B cell (primary cell): ENCODE data around the gene FOXN1. TPM values are rescaled to one million over a fixed set of nuclear protein-coding genes. Genes with fewer than 3 reads are reported as not detected.

ENCODE experiments used
- ATAC-seq: fragments of 200-7000 bp; cut with Tn5 transposase; one replicate; pipeline ENCODE4 v1.10.0; 2021; ENCODE audit warnings: low read depth, mild to moderate bottlenecking, moderate number of reproducible peaks, moderate library complexity
- CTCF ChIA-PET: fragments of 350-600 bp; sonication (Branson Sonifier 250); formaldehyde crosslinking; loops from one replicate; lab custom pipeline; 2021; ENCODE audit warnings: antibody characterized with exemption, inconsistent platforms; lab: Charles Lee
- POLR2A ChIA-PET: fragments of 350-600 bp; sonication (Branson Sonifier 250); formaldehyde crosslinking; loops from one replicate; lab custom pipeline; 2021; ENCODE audit warnings: antibody characterized with exemption; lab: Charles Lee
- DNase-seq: peaks from one replicate; pipeline ENCODE4 v3.0.0; 2013
- H2AFZ ChIP-seq: 2 replicates; pipeline ENCODE4 v1.6.1; 2012; ENCODE audit warnings: mild to moderate bottlenecking, low read depth, low read length; ENCODE audit not compliant: insufficient read depth, poor library complexity, severe bottlenecking
- H3K27ac ChIP-seq, 2 donors: 1 replicate in 1 of 2; 2 replicates in 1 of 2; pipeline ENCODE4 v1.5.1; 2012 to 2013; ENCODE audit warnings: low read length in 2 of 2, mild to moderate bottlenecking in 2 of 2, moderate library complexity in 1 of 2
- H3K27me3 ChIP-seq, 4 experiments: fragments of 200-600 bp in 1 of 4; sonication (generic) in 1 of 4; replicated peaks in 1 of 4; 1 replicate in 2 of 4; 2 replicates in 2 of 4; pipeline versions ENCODE4 v1.6.1 to v1.7.0; 2013 to 2016; ENCODE audit warnings: low read length in 3 of 4, mild to moderate bottlenecking in 2 of 4, mixed read lengths in 1 of 4, moderate library complexity in 1 of 4; ENCODE audit not compliant: insufficient read depth in 4 of 4, control insufficient read depth in 3 of 4; ENCODE audit errors: control extremely low read depth in 1 of 4
- H3K36me3 ChIP-seq, 2 experiments: replicated peaks in 1 of 2; 1 replicate in 1 of 2; 2 replicates in 1 of 2; pipeline versions ENCODE4 v1.6.1 to v1.7.1; 2013; ENCODE audit warnings: low read length in 1 of 2; ENCODE audit not compliant: insufficient read depth in 2 of 2, control insufficient read depth in 1 of 2; ENCODE audit errors: control extremely low read depth in 1 of 2, extremely low read depth in 1 of 2
- H3K4me1 ChIP-seq, 2 donors: fragments of 200-600 bp in 1 of 2; sonication (generic) in 1 of 2; 1 replicate in 1 of 2; 2 replicates in 1 of 2; pipeline versions ENCODE4 v1.5.1 to v1.6.1; 2013 to 2017; ENCODE audit warnings: low read length in 2 of 2; ENCODE audit not compliant: control insufficient read depth in 2 of 2, insufficient read depth in 2 of 2
- H3K4me2 ChIP-seq: replicated peaks from 2 replicates; pipeline ENCODE3; 2012; ENCODE audit warnings: mild to moderate bottlenecking, low read depth, low read length; ENCODE audit not compliant: poor library complexity, severe bottlenecking
- H3K4me3 ChIP-seq, 5 experiments: fragments of 200-600 bp in 1 of 5; sonication (generic) in 1 of 5; 1 replicate in 3 of 5; 2 replicates in 2 of 5; pipeline versions ENCODE4 v1.5.1 to v1.7.0; 2011 to 2016; ENCODE audit warnings: low read length in 4 of 5, mild to moderate bottlenecking in 4 of 5, low read depth in 2 of 5, control low read depth in 1 of 5, moderate library complexity in 1 of 5; ENCODE audit not compliant: insufficient read depth in 1 of 5; ENCODE audit errors: control extremely low read depth in 1 of 5, extremely low read depth in 1 of 5
- H3K79me2 ChIP-seq: fragments of 200-600 bp; sonication (generic); one replicate; pipeline ENCODE4 v1.6.0; 2016; ENCODE audit warnings: low read length; ENCODE audit not compliant: control insufficient read depth, insufficient read depth
- H3K9ac ChIP-seq: fragments of 200-600 bp; sonication (generic); 2 replicates; pipeline ENCODE4 v1.6.1; 2017; ENCODE audit warnings: mild to moderate bottlenecking, low read length, moderate library complexity
- H3K9me3 ChIP-seq, 3 donors: one replicate each; pipeline versions ENCODE4 v1.6.1 to v1.7.1; 2013; ENCODE audit warnings: low read length in 2 of 3; ENCODE audit not compliant: control insufficient read depth in 2 of 3, insufficient read depth in 1 of 3; ENCODE audit errors: control extremely low read depth in 1 of 3
- H4K20me1 ChIP-seq: 2 replicates; pipeline ENCODE4 v1.6.0; 2012; ENCODE audit warnings: mild to moderate bottlenecking, low read length; ENCODE audit not compliant: insufficient read depth, control insufficient read depth, poor library complexity, severe bottlenecking
- H3K27ac Mint-ChIP-seq: one replicate; pipeline ENCODE4 v1.8.0; 2021; ENCODE audit warnings: mixed read lengths
- H3K27me3 Mint-ChIP-seq: one replicate; pipeline ENCODE4 v1.8.0; 2021; ENCODE audit warnings: mixed read lengths
- H3K4me1 Mint-ChIP-seq: one replicate; pipeline ENCODE4 v1.8.0; 2021; ENCODE audit warnings: mixed read lengths
- H3K4me3 Mint-ChIP-seq: one replicate; pipeline ENCODE4 v1.8.0; 2021; ENCODE audit warnings: mixed read lengths
- H3K9me3 Mint-ChIP-seq: one replicate; pipeline ENCODE4 v1.8.0; 2022; ENCODE audit warnings: mixed read lengths; ENCODE audit not compliant: insufficient read depth
- EZH2 ChIP-seq: IDR thresholded peaks from 2 replicates; pipeline ENCODE4 v1.6.1; 2012; ENCODE audit warnings: borderline replicate concordance, low read depth, mild to moderate bottlenecking, moderate library complexity, low read length; ENCODE audit not compliant: insufficient read depth, poor library complexity, severe bottlenecking
- WGBS: methylation state at CpG from one replicate; pipeline ENCODE4 v1.1.5; 2013; ENCODE audit warnings: missing lambda C conversion rate; ENCODE audit not compliant: insufficient coverage; 5-methylcytosine and 5-hydroxymethylcytosine counted together
- intact Hi-C: fragments of 100-400 bp; cut with micrococcal nuclease; formaldehyde crosslinking; loops from one replicate; pipeline ENCODE4 v1.10.0; 2022
- polyA plus RNA-seq: library from polyadenylated mRNA; depleted of rRNA; stranded (reverse); fragments of >200 nt; gene quantifications from 2 replicates; pipeline ENCODE4 v1.2.3, GENCODE V29; 2012
- total RNA-seq, 2 donors: library from RNA; stranded (reverse); fragments of 120-200 nt in 1 of 2; gene quantifications; 1 replicate in 1 of 2; 2 replicates in 1 of 2; pipeline versions ENCODE4 v1.2.3 to v1.2.4, GENCODE V29; 2013 to 2022
- TF ChIP-seq, protein P1 (sequence below): fragments of 200-600 bp; IDR thresholded peaks from one replicate; pipeline ENCODE4 v1.8.0; 2022; ENCODE audit warnings: antibody characterized with exemption, mild to moderate bottlenecking

The FOXN1 gene
- total and polyA plus RNA-seq, 2 donors (not counting 1 experiment from before 2014, with no cell fraction given) = not detected

DNA sequence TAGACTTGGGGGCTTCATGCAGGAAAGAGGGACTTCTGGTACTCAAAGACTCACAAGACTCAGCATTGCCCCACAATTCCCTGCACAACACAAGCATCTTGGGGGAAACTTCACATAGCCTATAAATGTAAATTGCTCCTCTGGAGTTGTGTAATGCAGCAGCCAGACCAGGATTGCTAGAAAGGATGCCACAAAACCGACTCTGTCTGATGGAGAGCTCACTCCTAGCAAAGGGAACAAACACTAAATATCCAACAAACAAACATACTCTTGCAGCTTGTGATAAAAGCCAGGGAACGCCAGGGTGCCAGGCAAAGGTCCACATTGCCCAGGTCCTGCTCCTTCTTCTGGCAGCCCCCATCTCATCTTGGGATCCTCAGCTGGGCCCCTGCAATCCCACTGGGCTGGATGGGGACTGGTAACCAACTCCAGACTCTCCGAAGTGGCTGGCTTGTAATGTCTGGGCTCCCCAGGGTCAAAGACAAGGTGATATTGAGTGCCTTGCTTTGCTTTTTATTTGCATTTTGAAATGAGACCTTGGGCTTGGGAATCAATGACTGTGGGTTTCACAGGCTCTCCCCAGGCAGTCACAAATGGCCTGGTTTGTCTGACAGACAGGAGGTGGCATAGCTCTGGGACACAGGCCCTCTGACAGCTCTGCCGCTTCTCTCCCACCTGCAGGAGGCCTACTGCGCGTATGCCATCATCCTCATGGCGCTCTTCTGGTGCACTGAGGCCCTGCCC is 17.4 kb upstream of the FOXN1 start:
- CTCF ChIA-PET = no interaction called here
- 96% methylated on average over 7 of the region's 7 CpGs for WGBS
- no peak overlapping the region for H3K4me2 ChIP-seq
- DNase-seq = no peak
- H3K4me3 Mint-ChIP-seq = no peak overlapping the region
- peaks cover 9% of the 10 kb centered on the region for H3K4me1 Mint-ChIP-seq
- H3K4me1 ChIP-seq = peaks cover 0 to 8% of the 10 kb centered on the region in 2 donors
- no peak overlapping the region for H3K9ac ChIP-seq
- peaks cover 3% of the 10 kb centered on the region for H3K27me3 Mint-ChIP-seq
- H3K79me2 ChIP-seq = no peaks in the 10 kb centered on the region
- no peaks in the 10 kb centered on the region for H3K9me3 Mint-ChIP-seq
- no peak overlapping the region for H2AFZ ChIP-seq
- no peak for ATAC-seq
- no peaks in the 10 kb centered on the region for H4K20me1 ChIP-seq
- no peaks in the 10 kb centered on the region for H3K36me3 ChIP-seq
- H3K27ac Mint-ChIP-seq = no peak overlapping the region
- H3K27me3 ChIP-seq = no peaks in the 10 kb centered on the region
- intact Hi-C loops = no loop called here
- TF ChIP-seq EZH2 = no peak
- TF ChIP-seq, protein P1, sequence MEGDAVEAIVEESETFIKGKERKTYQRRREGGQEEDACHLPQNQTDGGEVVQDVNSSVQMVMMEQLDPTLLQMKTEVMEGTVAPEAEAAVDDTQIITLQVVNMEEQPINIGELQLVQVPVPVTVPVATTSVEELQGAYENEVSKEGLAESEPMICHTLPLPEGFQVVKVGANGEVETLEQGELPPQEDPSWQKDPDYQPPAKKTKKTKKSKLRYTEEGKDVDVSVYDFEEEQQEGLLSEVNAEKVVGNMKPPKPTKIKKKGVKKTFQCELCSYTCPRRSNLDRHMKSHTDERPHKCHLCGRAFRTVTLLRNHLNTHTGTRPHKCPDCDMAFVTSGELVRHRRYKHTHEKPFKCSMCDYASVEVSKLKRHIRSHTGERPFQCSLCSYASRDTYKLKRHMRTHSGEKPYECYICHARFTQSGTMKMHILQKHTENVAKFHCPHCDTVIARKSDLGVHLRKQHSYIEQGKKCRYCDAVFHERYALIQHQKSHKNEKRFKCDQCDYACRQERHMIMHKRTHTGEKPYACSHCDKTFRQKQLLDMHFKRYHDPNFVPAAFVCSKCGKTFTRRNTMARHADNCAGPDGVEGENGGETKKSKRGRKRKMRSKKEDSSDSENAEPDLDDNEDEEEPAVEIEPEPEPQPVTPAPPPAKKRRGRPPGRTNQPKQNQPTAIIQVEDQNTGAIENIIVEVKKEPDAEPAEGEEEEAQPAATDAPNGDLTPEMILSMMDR = no peak
- H3K4me3 ChIP-seq = no peak overlapping the region
- POLR2A ChIA-PET = no interaction called here
- H3K9me3 ChIP-seq = no peaks in the 10 kb centered on the region
- H3K27ac ChIP-seq = no peak overlapping the region

DNA sequence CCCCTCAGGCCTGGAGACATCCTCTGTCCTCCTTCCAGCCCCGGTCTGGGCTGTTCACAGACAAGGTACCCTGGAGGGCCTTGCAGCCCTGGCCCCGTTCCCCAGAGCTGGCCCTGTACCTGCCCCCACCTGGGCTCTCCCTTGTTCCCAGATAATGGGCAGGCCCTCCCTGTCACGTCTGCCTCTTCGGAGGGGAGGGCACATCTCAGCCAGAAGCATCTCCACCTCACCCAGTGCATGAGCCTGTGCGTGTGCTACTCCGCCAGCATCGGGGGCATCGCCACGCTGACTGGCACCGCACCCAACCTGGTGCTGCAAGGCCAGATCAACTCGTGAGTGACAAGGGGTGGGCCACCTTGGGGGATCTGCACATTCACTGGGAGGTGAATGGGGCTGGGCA is 14.9 kb upstream of the FOXN1 start:
- H3K9me3 Mint-ChIP-seq = no peaks in the 10 kb centered on the region
- POLR2A ChIA-PET = no interaction called here
- intact Hi-C loops = no loop called here

More for the DNA sequence above, 14.9 kb upstream of the FOXN1 start:
- Histone ChIP-seq H2AFZ (no peak overlapping the region), H3K79me2 (no peaks in the 10 kb centered on the region), H3K27me3 (no peaks in the 10 kb centered on the region), H3K9ac (no peak overlapping the region), H4K20me1 (no peaks in the 10 kb centered on the region), H3K36me3 (no peaks in the 10 kb centered on the region), H3K4me2 (no peak overlapping the region), H3K4me1 (peaks cover 0 to 11% of the 10 kb centered on the region in 2 donors), H3K4me3 (no peak overlapping the region), H3K9me3 (no peaks in the 10 kb centered on the region), H3K27ac (no peak overlapping the region)
- ATAC-seq (no peak), DNase-seq (no peak)
- H3K4me3 Mint-ChIP-seq = no peak overlapping the region
- H3K4me1 Mint-ChIP-seq = peaks cover 11% of the 10 kb centered on the region
- CTCF ChIA-PET = interaction anchor here (0.9 to 15.2 kb wide), 2 partner anchors 9 to 125 kb away, joined by 3 to 220 read pairs; partner anchors contain the start of gene RSKR
- TF ChIP-seq EZH2 = no peak
- TF ChIP-seq, protein P1 = no peak
- peaks cover 3% of the 10 kb centered on the region for H3K27me3 Mint-ChIP-seq
- H3K27ac Mint-ChIP-seq = no peak overlapping the region
- WGBS = 88% methylated on average over 10 of the region's 11 CpGs
